Calu3 (cell line): ENCODE results near the gene MND1. TPM values are rescaled to one million over a fixed set of nuclear protein-coding genes. Genes with fewer than 3 reads are reported as not detected.
"Not testable (repeated sequence)": the region's sequence is repeated elsewhere in the genome, so short reads cannot be mapped to it uniquely, and the experiment has no call there.

Source experiments
- BruUV-seq: library from RNA; stranded (reverse); fragments of 400-500 nt; replicated peaks from 2 replicates; lab custom pipeline; 2021; lab: Mats Ljungman, UMichigan
- CTCF ChIA-PET: fragments of 300-600 bp; sonication (Branson Sonifier 250); formaldehyde crosslinking; loops from one replicate; lab custom pipeline; 2022; ENCODE audit warnings: antibody characterized with exemption; lab: Charles Lee
- DNase-seq: peaks from one replicate; pipeline ENCODE4 v3.0.0; 2022
- H3K27ac Mint-ChIP-seq: one replicate; pipeline ENCODE4 v1.8.0; 2022; ENCODE audit warnings: mixed read lengths; ENCODE audit not compliant: unreplicated experiment
- H3K27me3 Mint-ChIP-seq: one replicate; pipeline ENCODE4 v1.8.0; 2022; ENCODE audit warnings: mixed read lengths; ENCODE audit not compliant: unreplicated experiment
- H3K36me3 Mint-ChIP-seq: one replicate; pipeline ENCODE4 v1.8.0; 2022; ENCODE audit warnings: mild to moderate bottlenecking, moderate library complexity, mixed read lengths; ENCODE audit not compliant: insufficient read depth, unreplicated experiment
- H3K4me1 Mint-ChIP-seq: one replicate; pipeline ENCODE4 v1.8.0; 2022; ENCODE audit warnings: mild to moderate bottlenecking, low read depth, mixed read lengths; ENCODE audit not compliant: unreplicated experiment
- H3K4me3 Mint-ChIP-seq: one replicate; pipeline ENCODE4 v1.8.0; 2022; ENCODE audit warnings: mild to moderate bottlenecking, low read depth, moderate library complexity, mixed read lengths; ENCODE audit not compliant: unreplicated experiment
- H3K9me3 Mint-ChIP-seq: one replicate; pipeline ENCODE4 v1.8.0; 2022; ENCODE audit warnings: low read depth, mixed read lengths; ENCODE audit not compliant: unreplicated experiment
- CTCF ChIP-seq: fragments of 200-600 bp; IDR thresholded peaks from one replicate; pipeline ENCODE4 v1.8.0; 2022; ENCODE audit warnings: antibody characterized with exemption; ENCODE audit not compliant: unreplicated experiment
- intact Hi-C: fragments of 100-400 bp; cut with micrococcal nuclease; formaldehyde crosslinking; loops from one replicate; pipeline ENCODE4 v1.10.0; 2022; ENCODE audit not compliant: unreplicated experiment
- total RNA-seq: library from RNA; stranded (reverse); gene quantifications from 2 replicates; pipeline ENCODE4 v1.2.3, GENCODE V29; 2022

The MND1 gene
- total RNA-seq, 1 experiment from 2014 or later: 12.6 TPM

- Mint-ChIP-seq H3K9me3 (no peaks in the 10 kb centered on the region), H3K36me3 (no peaks in the 10 kb centered on the region), H3K27me3 (no peaks in the 10 kb centered on the region), H3K4me1 (no peaks in the 10 kb centered on the region), H3K27ac (no peak overlapping the region), H3K4me3 (no peak overlapping the region)
- BruUV-seq: no TSS peak
- CTCF ChIA-PET: interaction anchor here (0.7 kb wide), 1 partner anchor 452 kb away, joined by 3 read pairs; no protein-coding TSS in a partner anchor
- no peak for DNase-seq
- TF ChIP-seq CTCF: no peak
- intact Hi-C loops: no loop called here
These were observed 64.4 kb downstream of the MND1 start for GRCh38 chr4:153408932-153409331.

- CTCF ChIA-PET: no interaction called here
- intact Hi-C loops: no loop called here
- no peaks in the 10 kb centered on the region for H3K36me3 Mint-ChIP-seq
- BruUV-seq: no TSS peak
- DNase-seq: no peak
- no peaks in the 10 kb centered on the region for H3K27me3 Mint-ChIP-seq
- H3K4me1 Mint-ChIP-seq: no peaks in the 10 kb centered on the region
- H3K27ac Mint-ChIP-seq: no peak overlapping the region
- no peak for TF ChIP-seq CTCF
- no peaks in the 10 kb centered on the region for H3K9me3 Mint-ChIP-seq
- H3K4me3 Mint-ChIP-seq: no peak overlapping the region
These were observed 64.9 kb downstream of the MND1 start for GRCh38 chr4:153409412-153409811.

- intact Hi-C loops: no loop called here
- Mint-ChIP-seq H3K27ac (no peak overlapping the region), H3K4me3 (no peak overlapping the region), H3K9me3 (no peaks in the 10 kb centered on the region), H3K27me3 (no peaks in the 10 kb centered on the region), H3K4me1 (no peaks in the 10 kb centered on the region), H3K36me3 (no peaks in the 10 kb centered on the region)
- no TSS peak for BruUV-seq
- CTCF ChIA-PET: interaction anchor here (0.6 kb wide), 1 partner anchor 87 kb away, joined by 4 read pairs; no protein-coding TSS in a partner anchor
- TF ChIP-seq CTCF: no peak
- DNase-seq: no peak
These were observed 65.5 kb downstream of the MND1 start for GRCh38 chr4:153409924-153410501.

- no peaks in the 10 kb centered on the region for H3K36me3 Mint-ChIP-seq
- BruUV-seq: no TSS peak
- intact Hi-C loops: no loop called here
- DNase-seq: no peak
- CTCF ChIA-PET: no interaction called here
- no peaks in the 10 kb centered on the region for H3K4me1 Mint-ChIP-seq
- no peak overlapping the region for H3K4me3 Mint-ChIP-seq
- no peak for TF ChIP-seq CTCF
- H3K9me3 Mint-ChIP-seq: no peaks in the 10 kb centered on the region
- no peak overlapping the region for H3K27ac Mint-ChIP-seq
- no peaks in the 10 kb centered on the region for H3K27me3 Mint-ChIP-seq
These were observed 69.4 kb downstream of the MND1 start for GRCh38 chr4:153413842-153414241.

GRCh38 chr4:153416456-153416855 lies 72.0 kb downstream of the MND1 start:
- not testable (repeated sequence) for H3K27ac Mint-ChIP-seq

More at GRCh38 chr4:153416456-153416855, 72.0 kb downstream of the MND1 start:
- H3K4me1 Mint-ChIP-seq, H3K4me3 Mint-ChIP-seq, H3K36me3 Mint-ChIP-seq, DNase-seq, intact Hi-C loops, BruUV-seq, H3K9me3 Mint-ChIP-seq, CTCF ChIA-PET, H3K27me3 Mint-ChIP-seq: not testable (repeated sequence)
